HCT116 (cell line): ENCODE results near the gene RGS2. TPM values are rescaled to one million over a fixed set of nuclear protein-coding genes. Genes with fewer than 3 reads are reported as not detected.

Experiments
- ATAC-seq: fragments of 200-7000 bp; cut with Tn5 transposase; 2 replicates; pipeline ENCODE4 v1.9.1; 2020; ENCODE audit warnings: mild to moderate bottlenecking, moderate library complexity
- BruUV-seq: library from RNA; stranded (reverse); fragments of 400-500 nt; replicated peaks from 2 replicates; lab custom pipeline; 2021; lab: Mats Ljungman, UMichigan
- CTCF ChIA-PET: fragments of 300-600 bp; sonication (Branson Sonifier 250); formaldehyde crosslinking; loops from one replicate; lab custom pipeline; 2021; ENCODE audit warnings: antibody characterized with exemption; lab: Charles Lee
- POLR2A ChIA-PET: fragments of 300-600, 350-600 bp; sonication (Branson Sonifier 250); formaldehyde crosslinking; loops from one replicate; lab custom pipeline; 2021; ENCODE audit warnings: antibody characterized with exemption; lab: Charles Lee
- RAD21 ChIA-PET, 2 experiments: fragments of 300-600 bp; sonication (Branson Sonifier 250); formaldehyde crosslinking; loops; one replicate each; lab custom pipeline; 2023; ENCODE audit warnings: low total read pairs in 2 of 2; ENCODE audit not compliant: uncharacterized antibody in 2 of 2, unreplicated experiment in 2 of 2, low non-redundant PET in 1 of 2; lab: Charles Lee
- DNase-seq: peaks from one replicate; pipeline ENCODE4 v3.0.0-alpha.2; 2010; ENCODE audit warnings: low read depth, low spot score
- H2AFZ ChIP-seq: fragments of 200-600 bp; shearing (Covaris generic), sonication (generic); 2 replicates; pipeline ENCODE4 v1.6.1; 2017; ENCODE audit warnings: low read depth, mixed run types, mixed read lengths, antibody characterized with exemption, low read length; ENCODE audit not compliant: poor library complexity, severe bottlenecking
- H3K27ac ChIP-seq: 2 replicates; pipeline ENCODE4 v1.5.1; 2012; ENCODE audit warnings: low read depth, low read length
- H3K27me3 ChIP-seq: fragments of 200-600 bp; sonication (generic); 2 replicates; pipeline ENCODE4 v1.6.1; 2016; ENCODE audit warnings: mixed run types, low read length, mixed read lengths; ENCODE audit not compliant: insufficient read depth
- H3K36me3 ChIP-seq, 2 experiments: fragments of 200-500 bp in 1 of 2; fragments of 200-600 bp in 1 of 2; sonication (Bioruptor generic) in 1 of 2; sonication (generic) in 1 of 2; 2 replicates each; pipeline versions ENCODE4 v1.5.1 to v1.6.1; 2014 to 2016; ENCODE audit warnings: low read length in 2 of 2, inconsistent platforms in 1 of 2, mixed read lengths in 1 of 2, mixed run types in 1 of 2; ENCODE audit not compliant: insufficient read depth in 2 of 2, control insufficient read depth in 1 of 2
- H3K4me1 ChIP-seq, 2 experiments: fragments of 200-600 bp in 1 of 2; sonication (generic) in 1 of 2; 2 replicates each; pipeline versions ENCODE4 v1.5.1 to v1.6.1; 2012 to 2017; ENCODE audit warnings: low read length in 2 of 2, inconsistent platforms in 1 of 2, mild to moderate bottlenecking in 1 of 2, mixed read lengths in 1 of 2, mixed run types in 1 of 2, moderate library complexity in 1 of 2; ENCODE audit not compliant: insufficient read depth in 2 of 2, control insufficient read depth in 1 of 2
- H3K4me2 ChIP-seq: fragments of 200-600 bp; sonication (generic); 2 replicates; pipeline ENCODE4 v1.6.1; 2017; ENCODE audit warnings: mixed run types, low read length, mixed read lengths
- H3K4me3 ChIP-seq, 2 experiments: fragments of 200-600 bp in 1 of 2; sonication (generic) in 1 of 2; replicated peaks in 1 of 2; 2 replicates each; pipeline ENCODE4 v1.5.1; 2011 to 2016; ENCODE audit warnings: low read length in 2 of 2, control low read depth in 1 of 2, low read depth in 1 of 2, mild to moderate bottlenecking in 1 of 2, mixed read lengths in 1 of 2, mixed run types in 1 of 2
- H3K79me2 ChIP-seq: fragments of 200-600 bp; sonication (generic); 2 replicates; pipeline ENCODE4 v1.6.1; 2017; ENCODE audit warnings: mild to moderate bottlenecking, mixed run types, low read length, moderate library complexity, mixed read lengths; ENCODE audit not compliant: insufficient read depth
- H3K9ac ChIP-seq: fragments of 200-600 bp; sonication (generic); 2 replicates; pipeline ENCODE4 v1.6.1; 2016; ENCODE audit warnings: low read length, mixed read lengths
- H3K9me2 ChIP-seq: fragments of 200-600 bp; sonication (generic), shearing (Covaris generic); 2 replicates; pipeline ENCODE4 v1.6.1; 2017; ENCODE audit warnings: mixed run types, mild to moderate bottlenecking, moderate library complexity; ENCODE audit not compliant: insufficient read depth
- H3K9me3 ChIP-seq, 2 experiments: fragments of 200-500 bp in 1 of 2; fragments of 200-600 bp in 1 of 2; sonication (Bioruptor generic) in 1 of 2; sonication (generic) in 1 of 2; 2 replicates each; pipeline ENCODE4 v1.6.1; 2014 to 2017; ENCODE audit warnings: low read length in 2 of 2, mixed read lengths in 2 of 2, inconsistent platforms in 1 of 2, low read depth in 1 of 2, mild to moderate bottlenecking in 1 of 2, mixed run types in 1 of 2, moderate library complexity in 1 of 2; ENCODE audit not compliant: control insufficient read depth in 1 of 2, insufficient read depth in 1 of 2
- H4K20me1 ChIP-seq: fragments of 200-600 bp; sonication (generic), shearing (Covaris generic); 2 replicates; pipeline ENCODE4 v1.6.1; 2017; ENCODE audit warnings: mixed run types, mild to moderate bottlenecking, moderate library complexity; ENCODE audit not compliant: insufficient read depth
- ATF3 ChIP-seq: IDR thresholded peaks from 2 replicates; pipeline ENCODE4 v1.6.1; 2012
- CTCF ChIP-seq, 3 experiments: fragments of 200-600 bp in 1 of 3; sonication (generic) in 1 of 3; IDR thresholded peaks in 2 of 3; conservative IDR thresholded peaks in 1 of 3; 2 replicates each; pipeline ENCODE4 v1.5.1; 2012 to 2017; ENCODE audit warnings: low read depth in 2 of 3, low read length in 2 of 3, antibody characterized with exemption in 1 of 3, borderline replicate concordance in 1 of 3, control low read depth in 1 of 3, mild to moderate bottlenecking in 1 of 3, mixed read lengths in 1 of 3, mixed run types in 1 of 3, moderate library complexity in 1 of 3; ENCODE audit not compliant: insufficient read depth in 1 of 3
- EGR1 ChIP-seq: IDR thresholded peaks from 2 replicates; pipeline ENCODE4 v1.6.1; 2012; ENCODE audit warnings: low read depth
- ELF1 ChIP-seq: IDR thresholded peaks from 2 replicates; pipeline ENCODE4 v1.6.1; 2012; ENCODE audit warnings: low read depth, borderline replicate concordance
- EZH2 ChIP-seq: fragments of 200-600 bp; sonication (generic); IDR thresholded peaks from 2 replicates; pipeline ENCODE4 v1.6.1; 2017; ENCODE audit warnings: antibody characterized with exemption, mixed run types
- EZH2phosphoT487 ChIP-seq: fragments of 200-600 bp; IDR thresholded peaks from 2 replicates; pipeline ENCODE4 v1.6.1; 2018; ENCODE audit warnings: antibody characterized with exemption, borderline replicate concordance
- FOSL1 ChIP-seq: IDR thresholded peaks from 2 replicates; pipeline ENCODE4 v1.6.1; 2012; ENCODE audit warnings: low read depth
- POLR2AphosphoS5 ChIP-seq: IDR thresholded peaks from 2 replicates; pipeline ENCODE4 v1.6.1; 2011; ENCODE audit warnings: mild to moderate bottlenecking, low read depth, low read length, moderate library complexity
- RAD21 ChIP-seq: IDR thresholded peaks from 2 replicates; pipeline ENCODE4 v1.6.1; 2012; ENCODE audit warnings: low read depth, mild to moderate bottlenecking
- SIN3A ChIP-seq: IDR thresholded peaks from 2 replicates; pipeline ENCODE4 v1.6.1; 2012; ENCODE audit warnings: low read depth
- SP1 ChIP-seq: IDR thresholded peaks from 2 replicates; pipeline ENCODE4 v1.6.1; 2012; ENCODE audit warnings: low read depth
- ZFX ChIP-seq: fragments of 450-650 bp; IDR thresholded peaks from 2 replicates; pipeline ENCODE4 v1.6.1; 2017
- ZNF274 ChIP-seq: fragments of 200-500 bp; sonication (Bioruptor generic); IDR thresholded peaks from 2 replicates; pipeline ENCODE4 v1.6.1; 2014; ENCODE audit warnings: mild to moderate bottlenecking, low read depth, low read length, inconsistent platforms
- intact Hi-C: fragments of 100-400 bp; cut with micrococcal nuclease; formaldehyde crosslinking; loops from 2 replicates; pipeline ENCODE4 v1.10.0; 2022
- total RNA-seq: library from RNA; stranded (reverse); gene quantifications from one replicate; pipeline ENCODE4 v1.2.1, GENCODE V29; 2021; ENCODE audit not compliant: unreplicated experiment
- TF ChIP-seq, protein P1 (sequence below): IDR thresholded peaks from 2 replicates; pipeline ENCODE4 v1.6.1; 2012

Gene RGS2
- total RNA-seq, 1 experiment from 2014 or later = 21.1 TPM

- TF ChIP-seq, protein P1, sequence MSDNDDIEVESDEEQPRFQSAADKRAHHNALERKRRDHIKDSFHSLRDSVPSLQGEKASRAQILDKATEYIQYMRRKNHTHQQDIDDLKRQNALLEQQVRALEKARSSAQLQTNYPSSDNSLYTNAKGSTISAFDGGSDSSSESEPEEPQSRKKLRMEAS = no peak
- TF ChIP-seq EZH2phosphoT487 (no peak), ZFX (no peak), POLR2AphosphoS5 (no peak)
These were observed 35.5 kb downstream of the RGS2 start (continued) for GRCh38 chr1:192844360-192844759.

DNA sequence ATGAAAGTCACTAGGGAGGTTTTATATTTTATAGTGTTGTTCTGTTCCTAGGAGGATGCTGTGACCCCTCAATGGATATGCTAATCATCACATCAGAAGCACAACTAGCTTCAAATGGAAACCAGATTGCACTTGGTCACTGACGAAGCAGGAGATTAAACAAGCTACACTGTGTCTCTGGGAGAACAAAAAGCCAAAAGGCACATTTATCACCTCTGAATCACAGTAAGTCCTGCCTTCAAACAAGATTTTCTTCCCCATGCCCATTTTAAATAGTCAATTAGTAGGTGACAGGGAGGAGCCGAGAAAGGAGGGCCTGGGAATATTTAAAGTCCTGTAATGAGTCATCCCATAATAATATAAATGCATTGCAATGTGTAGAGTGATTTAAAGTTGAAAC, 38.1 kb downstream of the RGS2 start:
- no peak overlapping the region for H3K27ac ChIP-seq
- RAD21 ChIA-PET = no interaction called here
- no peaks in the 10 kb centered on the region for H3K36me3 ChIP-seq
- H3K9ac ChIP-seq = no peak overlapping the region
- H2AFZ ChIP-seq = no peak overlapping the region
- H3K9me2 ChIP-seq = no peaks in the 10 kb centered on the region
- ATAC-seq (no peak), DNase-seq (no peak)
- no peaks in the 10 kb centered on the region for H3K9me3 ChIP-seq
- BruUV-seq = no TSS peak
- POLR2A ChIA-PET = no interaction called here
- H3K27me3 ChIP-seq = no peaks in the 10 kb centered on the region
- H3K4me1 ChIP-seq = no peaks in the 10 kb centered on the region
- H4K20me1 ChIP-seq = no peaks in the 10 kb centered on the region
- TF ChIP-seq EGR1 (no peak), SIN3A (no peak), POLR2AphosphoS5 (no peak), RAD21 (no peak), SP1 (no peak), EZH2phosphoT487 (no peak), ZNF274 (no peak), ZFX (no peak), ATF3 (no peak), FOSL1 (no peak), EZH2 (no peak), CTCF (IDR thresholded peaks at IDR 0.05 in 2 of 3, conservative IDR thresholded peaks at IDR 0.05 in 1 of 3; ENCODE audit: borderline replicate concordance in 1 of 3, insufficient read depth in 1 of 3, low read depth in 2 of 3, low read length in 2 of 3) (no peak), ELF1 (no peak)
- no peak overlapping the region for H3K4me3 ChIP-seq
- H3K4me2 ChIP-seq = no peak overlapping the region
- intact Hi-C loops = no loop called here
- no peaks in the 10 kb centered on the region for H3K79me2 ChIP-seq
- CTCF ChIA-PET = no interaction called here
